ENCODE measurements around the gene NT5DC3. TPM values are rescaled to one million over a fixed set of nuclear protein-coding genes. Genes with fewer than 3 reads are reported as not detected.

NT5DC3 gene
- total RNA-seq, 1 donor from 2014 or later = 9.9 TPM

- H3K9me3 ChIP-seq (ENCODE audit: control insufficient read depth in 3 of 3, low read length in 3 of 3) = no peaks in the 10 kb centered on the region
- H3K27me3 ChIP-seq (ENCODE audit: control insufficient read depth in 3 of 3, insufficient read depth in 3 of 3, low read length in 3 of 3) = no peaks in the 10 kb centered on the region
- H3K4me3 ChIP-seq (ENCODE audit: low read length in 3 of 3) = no peak overlapping the region
- peaks cover 0 to 11% (median 0%) of the 10 kb centered on the region in 3 donors for H3K36me3 ChIP-seq (ENCODE audit: control insufficient read depth in 3 of 3, insufficient read depth in 3 of 3, low read length in 3 of 3)
- no peak overlapping the region for H3K9ac ChIP-seq (ENCODE audit: low read depth in 1 of 3, low read length in 3 of 3)
- H3K4me1 ChIP-seq (ENCODE audit: control insufficient read depth in 3 of 3, insufficient read depth in 3 of 3, low read length in 3 of 3) = peaks cover 0 to 10% (median 9%) of the 10 kb centered on the region in 3 donors
- H3K27ac ChIP-seq (ENCODE audit: low read depth, low read length) = no peak overlapping the region
Measured at GRCh38 chr12:103773109-103773910, 67.7 kb downstream of the NT5DC3 start.

GRCh38 chr12:103772367-103773108, 68.5 kb downstream of the NT5DC3 start:
- Histone ChIP-seq H3K27ac (ENCODE audit: low read depth, low read length) (no peak overlapping the region), H3K4me3 (ENCODE audit: low read length in 3 of 3) (no peak overlapping the region), H3K36me3 (ENCODE audit: control insufficient read depth in 3 of 3, insufficient read depth in 3 of 3, low read length in 3 of 3) (peaks cover 0 to 8% (median 0%) of the 10 kb centered on the region in 3 donors), H3K9ac (ENCODE audit: low read depth in 1 of 3, low read length in 3 of 3) (peak overlapping the region in 1 of 3 donors; percentile 8), H3K27me3 (ENCODE audit: control insufficient read depth in 3 of 3, insufficient read depth in 3 of 3, low read length in 3 of 3) (no peaks in the 10 kb centered on the region), H3K4me1 (ENCODE audit: control insufficient read depth in 3 of 3, insufficient read depth in 3 of 3, low read length in 3 of 3) (peaks cover 0 to 10% (median 9%) of the 10 kb centered on the region in 3 donors), H3K9me3 (ENCODE audit: control insufficient read depth in 3 of 3, low read length in 3 of 3) (no peaks in the 10 kb centered on the region)

- H3K9ac ChIP-seq (ENCODE audit: low read depth in 1 of 3, low read length in 3 of 3) = no peak overlapping the region
- H3K36me3 ChIP-seq (ENCODE audit: control insufficient read depth in 3 of 3, insufficient read depth in 3 of 3, low read length in 3 of 3) = peaks cover under 1 to 1% (median 1%) of the 10 kb centered on the region in 3 donors
- no peak overlapping the region for H3K4me3 ChIP-seq (ENCODE audit: low read length in 3 of 3)
- no peak overlapping the region for H3K27ac ChIP-seq (ENCODE audit: low read depth, low read length)
- no peaks in the 10 kb centered on the region for H3K27me3 ChIP-seq (ENCODE audit: control insufficient read depth in 3 of 3, insufficient read depth in 3 of 3, low read length in 3 of 3)
- H3K4me1 ChIP-seq (ENCODE audit: control insufficient read depth in 3 of 3, insufficient read depth in 3 of 3, low read length in 3 of 3) = peaks cover 0 to 10% (median 9%) of the 10 kb centered on the region in 3 donors
- no peaks in the 10 kb centered on the region for H3K9me3 ChIP-seq (ENCODE audit: control insufficient read depth in 3 of 3, low read length in 3 of 3)
Measured at GRCh38 chr12:103771466-103771865, 69.6 kb downstream of the NT5DC3 start.

- H3K9me3 ChIP-seq (ENCODE audit: control insufficient read depth in 3 of 3, low read length in 3 of 3) = no peaks in the 10 kb centered on the region
- H3K27me3 ChIP-seq (ENCODE audit: control insufficient read depth in 3 of 3, insufficient read depth in 3 of 3, low read length in 3 of 3) = no peaks in the 10 kb centered on the region
- no peak overlapping the region for H3K9ac ChIP-seq (ENCODE audit: low read depth in 1 of 3, low read length in 3 of 3)
- H3K4me1 ChIP-seq (ENCODE audit: control insufficient read depth in 3 of 3, insufficient read depth in 3 of 3, low read length in 3 of 3) = peaks cover 0 to 10% (median 9%) of the 10 kb centered on the region in 3 donors
- H3K4me3 ChIP-seq (ENCODE audit: low read length in 3 of 3) = no peak overlapping the region
- H3K27ac ChIP-seq (ENCODE audit: low read depth, low read length) = no peak overlapping the region
- H3K36me3 ChIP-seq (ENCODE audit: control insufficient read depth in 3 of 3, insufficient read depth in 3 of 3, low read length in 3 of 3) = peaks cover 3 to 8% (median 6%) of the 10 kb centered on the region in 3 donors
Measured at GRCh38 chr12:103769240-103769945, 71.6 kb downstream of the NT5DC3 start.

- H3K9ac ChIP-seq (ENCODE audit: low read depth in 1 of 3, low read length in 3 of 3) = no peak overlapping the region
- H3K36me3 ChIP-seq (ENCODE audit: control insufficient read depth in 3 of 3, insufficient read depth in 3 of 3, low read length in 3 of 3) = peaks cover 3 to 8% (median 6%) of the 10 kb centered on the region in 3 donors
- H3K27ac ChIP-seq (ENCODE audit: low read depth, low read length) = no peak overlapping the region
- H3K4me1 ChIP-seq (ENCODE audit: control insufficient read depth in 3 of 3, insufficient read depth in 3 of 3, low read length in 3 of 3) = peaks cover 0 to 10% (median 9%) of the 10 kb centered on the region in 3 donors
- no peaks in the 10 kb centered on the region for H3K9me3 ChIP-seq (ENCODE audit: control insufficient read depth in 3 of 3, low read length in 3 of 3)
- H3K27me3 ChIP-seq (ENCODE audit: control insufficient read depth in 3 of 3, insufficient read depth in 3 of 3, low read length in 3 of 3) = no peaks in the 10 kb centered on the region
- no peak overlapping the region for H3K4me3 ChIP-seq (ENCODE audit: low read length in 3 of 3)
Measured at GRCh38 chr12:103768467-103769123, 72.4 kb downstream of the NT5DC3 start.

- no peak overlapping the region for H3K9ac ChIP-seq (ENCODE audit: low read depth in 1 of 3, low read length in 3 of 3)
- H3K27me3 ChIP-seq (ENCODE audit: control insufficient read depth in 3 of 3, insufficient read depth in 3 of 3, low read length in 3 of 3) = no peaks in the 10 kb centered on the region
- H3K9me3 ChIP-seq (ENCODE audit: control insufficient read depth in 3 of 3, low read length in 3 of 3) = no peaks in the 10 kb centered on the region
- H3K27ac ChIP-seq (ENCODE audit: low read depth, low read length) = no peak overlapping the region
- peaks cover 0 to 3% (median 2%) of the 10 kb centered on the region in 3 donors for H3K4me1 ChIP-seq (ENCODE audit: control insufficient read depth in 3 of 3, insufficient read depth in 3 of 3, low read length in 3 of 3)
- no peak overlapping the region for H3K4me3 ChIP-seq (ENCODE audit: low read length in 3 of 3)
- H3K36me3 ChIP-seq (ENCODE audit: control insufficient read depth in 3 of 3, insufficient read depth in 3 of 3, low read length in 3 of 3) = peaks cover 3 to 9% (median 8%) of the 10 kb centered on the region in 3 donors
Measured at GRCh38 chr12:103766028-103766427, 75.0 kb downstream of the NT5DC3 start.

- Histone ChIP-seq H3K4me1 (ENCODE audit: control insufficient read depth in 3 of 3, insufficient read depth in 3 of 3, low read length in 3 of 3) (peaks cover 0 to 3% (median 2%) of the 10 kb centered on the region in 3 donors), H3K4me3 (ENCODE audit: low read length in 3 of 3) (no peak overlapping the region), H3K9ac (ENCODE audit: low read depth in 1 of 3, low read length in 3 of 3) (no peak overlapping the region), H3K27ac (ENCODE audit: low read depth, low read length) (no peak overlapping the region), H3K27me3 (ENCODE audit: control insufficient read depth in 3 of 3, insufficient read depth in 3 of 3, low read length in 3 of 3) (no peaks in the 10 kb centered on the region), H3K9me3 (ENCODE audit: control insufficient read depth in 3 of 3, low read length in 3 of 3) (no peaks in the 10 kb centered on the region), H3K36me3 (ENCODE audit: control insufficient read depth in 3 of 3, insufficient read depth in 3 of 3, low read length in 3 of 3) (peaks cover 3 to 9% (median 8%) of the 10 kb centered on the region in 3 donors)
Measured at GRCh38 chr12:103765322-103765721, 75.7 kb downstream of the NT5DC3 start.

- H3K4me1 ChIP-seq (ENCODE audit: control insufficient read depth in 3 of 3, insufficient read depth in 3 of 3, low read length in 3 of 3) = peaks cover 7 to 14% (median 8%) of the 10 kb centered on the region in 3 donors
- no peak overlapping the region for H3K9ac ChIP-seq (ENCODE audit: low read depth in 1 of 3, low read length in 3 of 3)
- H3K9me3 ChIP-seq (ENCODE audit: control insufficient read depth in 3 of 3, low read length in 3 of 3) = no peaks in the 10 kb centered on the region
- no peaks in the 10 kb centered on the region for H3K27me3 ChIP-seq (ENCODE audit: control insufficient read depth in 3 of 3, insufficient read depth in 3 of 3, low read length in 3 of 3)
- H3K27ac ChIP-seq (ENCODE audit: low read depth, low read length) = no peak overlapping the region
- H3K36me3 ChIP-seq (ENCODE audit: control insufficient read depth in 3 of 3, insufficient read depth in 3 of 3, low read length in 3 of 3) = peaks cover 3 to 9% (median 8%) of the 10 kb centered on the region in 3 donors
- H3K4me3 ChIP-seq (ENCODE audit: low read length in 3 of 3) = no peak overlapping the region
Measured at GRCh38 chr12:103762473-103762872, 78.6 kb downstream of the NT5DC3 start.

GRCh38 chr12:103758310-103759089, 82.5 kb downstream of the NT5DC3 start:
- Histone ChIP-seq H3K27ac (ENCODE audit: low read depth, low read length) (peak overlapping the region; percentile 33), H3K36me3 (ENCODE audit: control insufficient read depth in 3 of 3, insufficient read depth in 3 of 3, low read length in 3 of 3) (peaks cover 0 to 3% (median 0%) of the 10 kb centered on the region in 3 donors), H3K9me3 (ENCODE audit: control insufficient read depth in 3 of 3, low read length in 3 of 3) (no peaks in the 10 kb centered on the region), H3K9ac (ENCODE audit: low read depth in 1 of 3, low read length in 3 of 3) (no peak overlapping the region), H3K4me1 (ENCODE audit: control insufficient read depth in 3 of 3, insufficient read depth in 3 of 3, low read length in 3 of 3) (peaks cover 7 to 15% (median 8%) of the 10 kb centered on the region in 3 donors), H3K27me3 (ENCODE audit: control insufficient read depth in 3 of 3, insufficient read depth in 3 of 3, low read length in 3 of 3) (no peaks in the 10 kb centered on the region), H3K4me3 (ENCODE audit: low read length in 3 of 3) (no peak overlapping the region)
